Stimulated activated CD4-positive, alpha-beta T cell treated with anti-CD3 and anti-CD28 coated beads, Interleukin-2, amount 100 ng/mL, for 4 hours (primary cell): ENCODE measurements around the gene PTHLH.

Experiments
- DNase-seq: peaks from one replicate; pipeline ENCODE4 v3.0.0-alpha.2; 2020; ENCODE audit warnings: low read depth

PTHLH gene

GRCh38 chr12:27937768-27938167 lies 34.8 kb downstream of the PTHLH start:
- no peak for DNase-seq

DNA sequence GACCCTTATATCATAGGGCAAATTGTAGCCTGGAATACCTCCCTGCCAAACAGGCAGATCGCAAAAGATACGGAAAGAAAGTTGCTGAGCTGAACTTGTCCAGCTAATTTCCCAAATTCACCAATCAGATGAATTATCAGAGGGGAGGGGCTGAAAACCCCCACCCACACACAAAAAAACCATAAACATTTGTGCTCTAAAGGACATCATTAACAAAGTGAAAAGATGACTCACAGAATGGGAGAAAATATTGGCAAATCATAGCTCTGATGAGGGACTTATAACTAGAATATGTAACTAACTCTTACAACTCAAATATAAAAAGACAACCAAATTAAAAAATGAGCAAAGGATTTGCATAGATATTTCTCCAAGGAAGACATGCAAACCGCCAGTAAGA lies 36.3 kb downstream of the PTHLH start:
- no peak for DNase-seq

GRCh38 chr12:27934276-27934675 lies 38.3 kb downstream of the PTHLH start:
- DNase-seq, result no peak

GRCh38 chr12:27931390-27931789 lies 41.1 kb downstream of the PTHLH start:
- no peak for DNase-seq

GRCh38 chr12:27927347-27927746 lies 45.2 kb downstream of the PTHLH start:
- DNase-seq, result no peak

GRCh38 chr12:27924350-27925135 lies 48.0 kb downstream of the PTHLH start:
- no peak for DNase-seq

DNA sequence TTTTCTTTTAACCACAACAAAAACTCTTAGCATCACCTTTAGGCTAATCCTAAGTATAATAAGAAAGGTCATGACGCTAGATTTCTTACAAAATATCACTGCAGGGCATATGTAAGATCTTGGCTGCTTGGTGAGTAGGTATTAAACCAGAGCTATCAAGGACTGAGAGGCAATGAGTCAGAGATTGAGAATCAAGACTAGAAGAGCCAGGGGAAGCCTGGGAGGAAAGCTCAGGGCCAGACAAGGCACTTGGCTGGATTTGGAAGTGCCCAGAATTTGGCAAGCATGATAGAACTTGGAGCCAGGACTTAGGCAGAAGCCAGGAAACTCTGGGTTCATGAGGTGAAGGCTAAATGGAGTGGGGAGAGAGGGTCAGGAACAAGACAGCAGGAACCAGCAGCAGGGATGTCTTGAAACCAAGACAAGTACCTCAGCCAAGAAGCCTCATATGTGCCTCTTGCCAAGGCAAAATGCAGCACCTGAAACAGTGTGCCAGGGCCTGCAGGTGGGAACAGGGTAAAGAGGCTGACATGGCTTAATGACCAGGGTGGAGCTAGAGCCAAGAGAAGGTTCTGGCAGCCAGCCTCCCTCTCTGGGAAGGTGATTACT lies 49.9 kb downstream of the PTHLH start:
- DNase-seq, result no peak

GRCh38 chr12:27919671-27920235 lies 52.8 kb downstream of the PTHLH start:
- no peak for DNase-seq

DNA sequence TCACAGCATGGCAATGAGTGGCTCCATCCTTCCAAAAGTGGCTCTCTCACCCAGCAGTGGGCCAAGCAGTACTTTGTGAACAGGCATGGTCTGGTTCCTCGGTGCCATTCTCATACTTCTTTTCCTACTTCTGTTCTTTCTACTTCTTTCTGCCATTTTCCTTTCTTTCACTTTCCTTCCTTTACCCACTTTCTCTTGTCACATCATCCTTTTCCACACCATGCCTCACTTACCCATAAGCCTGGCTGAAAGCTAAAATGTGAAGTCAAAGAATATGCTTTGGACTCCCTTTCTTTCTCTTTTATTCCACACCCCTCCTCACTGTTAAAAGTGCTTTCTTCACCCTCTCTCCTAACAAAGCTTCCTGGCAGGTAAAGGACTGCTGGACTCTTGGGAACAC lies 57.0 kb downstream of the PTHLH start:
- no peak for DNase-seq

DNA sequence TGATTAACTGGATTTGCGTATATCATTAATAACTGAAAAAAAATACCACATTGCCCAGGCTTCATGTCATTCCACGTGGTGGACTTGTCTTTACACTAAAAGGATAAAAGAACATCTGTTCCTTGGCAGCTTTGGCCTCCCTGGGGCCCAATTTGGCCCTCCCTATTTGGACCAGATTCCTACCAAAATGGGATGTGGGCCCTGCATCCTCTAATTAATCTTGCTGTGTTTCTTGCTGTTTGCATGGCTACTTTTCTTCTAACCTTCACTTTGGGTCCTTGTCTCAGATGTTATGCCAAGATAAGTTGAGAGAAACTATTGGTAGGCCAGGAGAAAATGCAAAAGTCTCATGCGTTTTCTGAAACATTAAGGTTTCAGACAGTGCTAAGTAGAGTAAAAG lies 57.5 kb downstream of the PTHLH start:
- DNase-seq, result no peak

DNA sequence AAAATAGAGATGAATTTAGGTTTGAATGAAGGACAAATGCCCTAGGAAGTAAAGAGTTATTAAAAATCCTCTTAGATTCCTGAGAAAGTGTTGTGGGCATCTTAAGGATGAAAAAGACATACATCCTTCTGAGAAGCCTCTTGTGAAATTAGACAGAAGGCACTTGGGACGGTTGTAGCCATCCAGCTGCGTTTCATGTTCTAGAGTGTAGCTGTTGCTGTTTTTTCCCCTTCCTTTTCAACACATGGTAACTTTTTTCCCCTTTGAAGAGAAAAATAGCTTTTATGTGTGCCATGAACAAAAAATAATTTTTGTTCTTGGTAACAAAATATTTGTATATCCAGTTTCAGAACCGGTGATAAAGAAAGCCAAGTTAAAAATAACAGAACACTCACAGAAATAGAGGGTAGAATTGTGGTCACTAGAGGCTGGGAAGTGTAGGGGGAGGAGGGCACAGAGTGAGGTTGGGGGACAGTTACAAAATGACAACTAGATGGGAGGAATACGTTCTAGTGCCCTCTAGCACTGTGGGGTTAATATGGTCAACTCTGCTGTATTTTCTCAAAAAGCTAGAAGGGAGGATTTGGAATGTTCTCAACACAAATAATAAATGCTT lies 58.4 kb downstream of the PTHLH start:
- no peak for DNase-seq

- no peak for DNase-seq
Measured at GRCh38 chr12:27911397-27911796, 61.1 kb downstream of the PTHLH start.
